H1 (cell line): ENCODE measurements around the gene RREB1. TPM values are rescaled to one million over a fixed set of nuclear protein-coding genes. Genes with fewer than 3 reads are reported as not detected.

Experiments used
- CTCF ChIA-PET: fragments of 300-600 bp; sonication (Branson Sonifier 250); formaldehyde crosslinking; loops from one replicate; lab custom pipeline; 2021; ENCODE audit not compliant: partially characterized antibody; lab: Charles Lee
- POLR2A ChIA-PET: fragments of 300-600 bp; sonication (Branson Sonifier 250); formaldehyde crosslinking; loops from one replicate; lab custom pipeline; 2021; ENCODE audit warnings: inconsistent platforms; ENCODE audit not compliant: partially characterized antibody; lab: Charles Lee
- DNase-seq, 2 experiments: peaks; one replicate each; pipeline versions ENCODE4 v3.0.0 to v3.0.0-alpha.2; 2010 to 2022; ENCODE audit warnings: low spot score in 2 of 2, low read depth in 1 of 2, mixed read lengths in 1 of 2
- FAIRE-seq: peaks from 2 replicates; lab custom pipeline; 2011; peaks lifted over from hg19 to GRCh38; lab: Jason Lieb, UNC
- H2AFZ ChIP-seq: 2 replicates; pipeline ENCODE4 v1.8.1; 2012; ENCODE audit warnings: low read length, inconsistent platforms
- H2AK5ac ChIP-seq: 2 replicates; pipeline ENCODE4 v1.6.1; 2013; ENCODE audit warnings: low read depth, low read length
- H2BK120ac ChIP-seq: replicated peaks from 2 replicates; pipeline ENCODE3; 2013; ENCODE audit warnings: low read depth, low read length, inconsistent platforms
- H2BK12ac ChIP-seq: 2 replicates; pipeline ENCODE4 v1.6.1; 2013; ENCODE audit warnings: low read depth, low read length
- H2BK15ac ChIP-seq: 2 replicates; pipeline ENCODE4 v1.6.1; 2013; ENCODE audit warnings: low read length
- H2BK20ac ChIP-seq: 2 replicates; pipeline ENCODE4 v1.6.1; 2013; ENCODE audit warnings: low read length
- H2BK5ac ChIP-seq: 2 replicates; pipeline ENCODE4 v1.6.1; 2013; ENCODE audit warnings: low read depth, low read length
- H3K14ac ChIP-seq: 2 replicates; pipeline ENCODE4 v1.6.1; 2013; ENCODE audit warnings: inconsistent platforms; ENCODE audit not compliant: insufficient read length
- H3K18ac ChIP-seq: 2 replicates; pipeline ENCODE4 v1.6.1; 2013; ENCODE audit warnings: low read length; ENCODE audit errors: extremely low read depth
- H3K23ac ChIP-seq: 2 replicates; pipeline ENCODE4 v1.6.1; 2013; ENCODE audit warnings: inconsistent platforms; ENCODE audit not compliant: insufficient read length
- H3K23me2 ChIP-seq: 2 replicates; pipeline ENCODE4 v1.6.1; 2013; ENCODE audit warnings: low read depth, low read length
- H3K27ac ChIP-seq: 2 replicates; pipeline ENCODE4 v1.6.1; 2011; ENCODE audit warnings: low read depth, low read length, inconsistent platforms
- H3K27me3 ChIP-seq, 4 experiments: replicated peaks in 1 of 4; 1 replicate in 1 of 4; 2 replicates in 3 of 4; pipeline versions ENCODE4 v1.6.1 to v1.8.1; 2011 to 2013; ENCODE audit warnings: low read length in 3 of 4, mild to moderate bottlenecking in 3 of 4, inconsistent platforms in 2 of 4, mixed read lengths in 2 of 4, moderate library complexity in 1 of 4; ENCODE audit not compliant: control insufficient read depth in 3 of 4, insufficient read depth in 3 of 4; ENCODE audit errors: extremely low read depth in 1 of 4
- H3K36me3 ChIP-seq, 4 experiments: 2 replicates each; pipeline versions ENCODE4 v1.6.1 to v1.8.1; 2011 to 2013; ENCODE audit warnings: mild to moderate bottlenecking in 4 of 4, low read length in 3 of 4, moderate library complexity in 2 of 4, control low read depth in 1 of 4, inconsistent platforms in 1 of 4; ENCODE audit not compliant: insufficient read depth in 4 of 4, control insufficient read depth in 2 of 4
- H3K4ac ChIP-seq: replicated peaks from 2 replicates; pipeline ENCODE3; 2013; ENCODE audit warnings: low read length, low read depth, mixed read lengths, inconsistent platforms; ENCODE audit not compliant: insufficient read length
- H3K4me1 ChIP-seq, 4 experiments: replicated peaks in 1 of 4; 1 replicate in 1 of 4; 2 replicates in 3 of 4; pipeline versions ENCODE4 v1.6.1 to v1.8.1; 2011 to 2013; ENCODE audit warnings: low read length in 3 of 4, inconsistent platforms in 2 of 4, mixed read lengths in 1 of 4; ENCODE audit not compliant: insufficient read depth in 4 of 4, control insufficient read depth in 3 of 4
- H3K4me2 ChIP-seq, 2 experiments: 2 replicates each; pipeline versions ENCODE4 v1.6.1 to v1.8.1; 2011 to 2013; ENCODE audit warnings: low read depth in 2 of 2, low read length in 2 of 2, control low read depth in 1 of 2, inconsistent platforms in 1 of 2, mild to moderate bottlenecking in 1 of 2; ENCODE audit not compliant: insufficient read depth in 1 of 2
- H3K4me3 ChIP-seq, 4 experiments: fragments of 200-600, 300-600 bp in 1 of 4; sonication (generic), shearing (Covaris generic), sonication (Bioruptor Twin) in 1 of 4; 2 replicates each; pipeline versions ENCODE4 v1.5.1 to v1.8.1; 2011 to 2016; ENCODE audit warnings: low read length in 4 of 4, low read depth in 3 of 4, control low read depth in 2 of 4, inconsistent platforms in 2 of 4, mild to moderate bottlenecking in 2 of 4, mixed read lengths in 1 of 4, moderate library complexity in 1 of 4; ENCODE audit not compliant: insufficient read depth in 2 of 4; ENCODE audit errors: extremely low read depth in 1 of 4
- H3K56ac ChIP-seq: replicated peaks from 2 replicates; pipeline ENCODE3; 2013; ENCODE audit warnings: low read depth, mild to moderate bottlenecking, mixed read lengths, low read length, inconsistent platforms; ENCODE audit not compliant: insufficient read length
- H3K79me1 ChIP-seq: 2 replicates; pipeline ENCODE4 v1.6.1; 2013; ENCODE audit warnings: low read depth, low read length, control low read depth
- H3K79me2 ChIP-seq, 2 experiments: 2 replicates each; pipeline versions ENCODE4 v1.6.1 to v1.8.1; 2012 to 2013; ENCODE audit warnings: low read length in 2 of 2, mild to moderate bottlenecking in 2 of 2, inconsistent platforms in 1 of 2; ENCODE audit not compliant: insufficient read depth in 2 of 2, control insufficient read depth in 1 of 2
- H3K9ac ChIP-seq, 4 experiments: replicated peaks in 1 of 4; 1 replicate in 1 of 4; 2 replicates in 3 of 4; pipeline versions ENCODE4 v1.6.1 to v1.8.1; 2011 to 2013; ENCODE audit warnings: low read depth in 3 of 4, low read length in 3 of 4, control low read depth in 2 of 4, mild to moderate bottlenecking in 2 of 4, moderate library complexity in 2 of 4, inconsistent platforms in 1 of 4; ENCODE audit errors: extremely low read depth in 1 of 4
- H3K9me3 ChIP-seq, 2 experiments: 2 replicates each; pipeline versions ENCODE4 v1.6.1 to v1.8.1; 2012 to 2013; ENCODE audit warnings: mild to moderate bottlenecking in 2 of 2, moderate library complexity in 2 of 2, control low read depth in 1 of 2, inconsistent platforms in 1 of 2, low read depth in 1 of 2, low read length in 1 of 2, mixed read lengths in 1 of 2; ENCODE audit not compliant: insufficient read depth in 2 of 2
- H4K20me1 ChIP-seq, 2 experiments: replicated peaks in 1 of 2; 2 replicates each; pipeline versions ENCODE3 to v1.8.1; 2011 to 2013; ENCODE audit warnings: inconsistent platforms in 2 of 2, low read length in 2 of 2, mild to moderate bottlenecking in 1 of 2; ENCODE audit not compliant: insufficient read depth in 2 of 2, control insufficient read depth in 1 of 2
- H4K5ac ChIP-seq: 2 replicates; pipeline ENCODE4 v1.6.1; 2013; ENCODE audit warnings: low read length, low read depth, mixed read lengths, inconsistent platforms; ENCODE audit not compliant: insufficient read length
- H4K8ac ChIP-seq: 2 replicates; pipeline ENCODE4 v1.8.0; 2013; ENCODE audit warnings: mild to moderate bottlenecking, moderate library complexity, low read length, inconsistent platforms; ENCODE audit not compliant: insufficient read depth; ENCODE audit errors: extremely low read depth
- H4K91ac ChIP-seq: replicated peaks from 2 replicates; pipeline ENCODE3; 2013; ENCODE audit warnings: low read length, mixed read lengths, inconsistent platforms; ENCODE audit not compliant: insufficient read length
- ASH2L ChIP-seq: fragments of 200-600, 300-600 bp; sonication (generic); IDR thresholded peaks from one replicate; pipeline ENCODE4 v1.7.1; 2017; ENCODE audit warnings: low read length
- BRCA1 ChIP-seq: IDR thresholded peaks from 2 replicates; pipeline ENCODE4 v1.6.1; 2012; ENCODE audit warnings: low read depth, low read length, improper control_type of control experiment
- CTBP2 ChIP-seq: IDR thresholded peaks from 2 replicates; pipeline ENCODE4 v1.7.0; 2011; ENCODE audit warnings: borderline replicate concordance, mild to moderate bottlenecking, moderate library complexity, mixed read lengths, low read length; ENCODE audit not compliant: insufficient read depth, insufficient read length
- FOSL1 ChIP-seq: IDR thresholded peaks from 2 replicates; pipeline ENCODE4 v1.6.1; 2011; ENCODE audit warnings: mild to moderate bottlenecking, low read depth, low read length, moderate library complexity; ENCODE audit not compliant: insufficient read depth
- GTF2F1 ChIP-seq: IDR thresholded peaks from 2 replicates; pipeline ENCODE4 v1.6.1; 2012; ENCODE audit warnings: low read depth, low read length, improper control_type of control experiment, borderline replicate concordance
- JUN ChIP-seq: IDR thresholded peaks from 2 replicates; pipeline ENCODE4 v1.6.1; 2011; ENCODE audit warnings: low read depth, mild to moderate bottlenecking, improper control_type of control experiment, low read length
- MAFK ChIP-seq: IDR thresholded peaks from 2 replicates; pipeline ENCODE4 v1.6.1; 2012; ENCODE audit warnings: low read depth, mild to moderate bottlenecking, improper control_type of control experiment, low read length
- PHF8 ChIP-seq: fragments of 200-600 bp; sonication (generic); conservative IDR thresholded peaks from 2 replicates; pipeline ENCODE4 v1.7.1; 2012; ENCODE audit warnings: low read depth, mild to moderate bottlenecking, inconsistent platforms, low read length, moderate library complexity
- RXRA ChIP-seq: IDR thresholded peaks from 2 replicates; pipeline ENCODE4 v1.6.1; 2011; ENCODE audit warnings: low read depth, mild to moderate bottlenecking, low read length, moderate library complexity; ENCODE audit not compliant: insufficient read depth
- SRF ChIP-seq: IDR thresholded peaks from 2 replicates; pipeline ENCODE4 v1.6.1; 2011; ENCODE audit warnings: mild to moderate bottlenecking, low read depth, low read length, moderate library complexity
- TAF1 ChIP-seq: IDR thresholded peaks from 2 replicates; pipeline ENCODE4 v1.6.1; 2011; ENCODE audit warnings: mild to moderate bottlenecking, low read depth, low read length
- TCF12 ChIP-seq: IDR thresholded peaks from 2 replicates; pipeline ENCODE4 v1.6.1; 2011; ENCODE audit warnings: low read depth, mild to moderate bottlenecking, low read length
- WGBS, 2 experiments: shearing (Covaris generic) in 1 of 2; methylation state at CpG; one replicate each; pipeline versions ENCODE4 v1.1.6 to v1.1.7; 2013 to 2015; ENCODE audit warnings: low lambda C conversion rate in 2 of 2, mixed read lengths in 2 of 2, inconsistent platforms in 1 of 2, low coverage in 1 of 2, missing lambda C conversion rate in 1 of 2; ENCODE audit not compliant: insufficient replicate concordance in 2 of 2, insufficient coverage in 1 of 2, insufficient read length in 1 of 2; ENCODE audit errors: extremely low coverage in 1 of 2, missing lambda C conversion rate in 1 of 2; 5-methylcytosine and 5-hydroxymethylcytosine counted together
- polyA plus RNA-seq, 7 experiments: library from polyadenylated mRNA; depleted of rRNA in 3 of 7; stranded (reverse) in 5 of 7; unstranded in 2 of 7; fragments of >200 nt in 5 of 7; fragments of 200-250 nt in 2 of 7; gene quantifications; 1 replicate in 5 of 7; 2 replicates in 1 of 7; 4 replicates in 1 of 7; pipeline versions ENCODE4 v1.2.1 to v1.2.3, GENCODE V29; 2011 to 2013; ENCODE audit warnings: missing spikeins in 2 of 7, mixed read lengths in 2 of 7
- total RNA-seq: library from RNA; stranded (reverse); fragmentation: NEBNext Ultra II Directional; extraction: Animal tissue kit (Norgen Biotek cat#: 25700); gene quantifications from 2 replicates; pipeline ENCODE4 v1.2.1, GENCODE V29; 2021

Gene RREB1
- total and polyA plus RNA-seq, 2 of the 8 experiments (the other 6 are each of a cell fraction or from before 2014, with no cell fraction given): 3.9 to 34.7 TPM

DNA sequence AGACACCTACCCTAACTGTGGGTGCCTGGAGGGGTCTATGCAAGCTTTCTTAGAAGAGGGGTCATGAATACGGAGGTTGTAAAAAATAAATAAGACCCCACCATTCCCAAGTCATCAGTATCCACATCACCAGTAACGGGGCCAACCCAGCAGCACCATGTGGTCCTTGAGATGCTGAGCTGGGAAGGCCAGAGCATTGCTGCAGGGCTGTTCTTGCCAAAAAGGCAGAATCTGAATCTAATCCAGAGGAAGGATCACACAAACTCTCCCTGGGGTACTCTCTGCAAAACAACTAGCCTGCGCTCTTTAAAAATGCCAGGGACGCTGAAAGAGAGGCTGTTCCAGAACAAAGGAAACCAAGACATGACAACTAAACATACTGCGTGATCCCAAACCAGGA, 162.1 kb downstream of the RREB1 start:
- WGBS, 2 experiments: 92% methylated on average over 5 of the region's 5 CpGs; no CpG with 5 or more reads in 1 of the 2 experiments
- ChIA-PET POLR2A (no interaction called here), CTCF (interaction anchor here (0.8 to 1.1 kb wide), 2 partner anchors 8 to 25 kb away, joined by 4 to 5 read pairs; no protein-coding TSS in a partner anchor)
- Histone ChIP-seq H3K9ac (no peak overlapping the region), H3K4me1 (no peaks in the 10 kb centered on the region), H3K79me1 (no peaks in the 10 kb centered on the region), H4K91ac (no peak overlapping the region), H4K20me1 (no peaks in the 10 kb centered on the region), H2AK5ac (no peak overlapping the region), H3K18ac (no peak overlapping the region), H2BK120ac (no peak overlapping the region), H3K27ac (no peak overlapping the region), H4K8ac (no peak overlapping the region), H2BK5ac (no peak overlapping the region), H3K36me3 (no peaks in the 10 kb centered on the region), H3K23me2 (no peaks in the 10 kb centered on the region), H2AFZ (no peak overlapping the region), H3K4ac (no peak overlapping the region), H3K4me3 (no peak overlapping the region), H3K27me3 (no peaks in the 10 kb centered on the region), H2BK20ac (no peak overlapping the region), H2BK15ac (no peak overlapping the region), H2BK12ac (no peak overlapping the region), H3K4me2 (no peak overlapping the region), H3K14ac (no peak overlapping the region), H3K56ac (no peak overlapping the region), H3K79me2 (no peaks in the 10 kb centered on the region), H4K5ac (no peak overlapping the region), H3K9me3 (no peaks in the 10 kb centered on the region), H3K23ac (no peak overlapping the region)
- no peak for TF ChIP-seq FOSL1
- no peak for TF ChIP-seq TCF12
- no peak for TF ChIP-seq JUN
- no peak for TF ChIP-seq PHF8
- TF ChIP-seq BRCA1: no peak
- no peak for TF ChIP-seq GTF2F1
- no peak for TF ChIP-seq ASH2L
- no peak for TF ChIP-seq RXRA
- no peak for TF ChIP-seq CTBP2
- no peak for TF ChIP-seq TAF1
- no peak for TF ChIP-seq MAFK
- no peak for TF ChIP-seq SRF
- FAIRE-seq: no peak
- DNase-seq: peak in 1 of 2 experiments; percentile 32
